HG03575 (cell line): ENCODE data around the gene CSHL1.
"Not testable (repeated sequence)": the region's sequence is repeated elsewhere in the genome, so short reads cannot be mapped to it uniquely, and the experiment has no call there.

ENCODE experiments used
- ATAC-seq: cut with Tn5 transposase; IDR thresholded peaks from one replicate; pipeline ENCODE4 v1.9.1; 2021; ENCODE audit not compliant: unreplicated experiment, insufficient number of reproducible peaks, low FRiP score; ENCODE audit errors: extremely low read depth

CSHL1 gene

GRCh38 chr17:63866625-63867024 is 44.4 kb downstream of the CSHL1 start:
- ATAC-seq: not testable (repeated sequence)
